ENCODE results near the gene KCNIP3.

KCNIP3 gene

GRCh38 chr2:95323347-95324155, 26.4 kb downstream of the KCNIP3 start:
- Mint-ChIP-seq H3K4me3 (no peak overlapping the region), H3K27me3 (peaks cover 2% of the 10 kb centered on the region), H3K9me3 (peaks cover 8% of the 10 kb centered on the region), H3K4me1 (no peaks in the 10 kb centered on the region), H3K36me3 (no peaks in the 10 kb centered on the region), H3K27ac (no peak overlapping the region)
- no peak for ATAC-seq

- no peaks in the 10 kb centered on the region for H3K27me3 Mint-ChIP-seq
- no peak for ATAC-seq
Observed at GRCh38 chr2:95325026-95325425, 27.9 kb downstream of the KCNIP3 start.

GRCh38 chr2:95325590-95326432, 28.7 kb downstream of the KCNIP3 start:
- Mint-ChIP-seq H3K27ac (no peak overlapping the region), H3K27me3 (no peaks in the 10 kb centered on the region), H3K36me3 (no peaks in the 10 kb centered on the region), H3K4me1 (no peaks in the 10 kb centered on the region), H3K9me3 (peaks cover 8% of the 10 kb centered on the region), H3K4me3 (no peak overlapping the region)
- no peak for ATAC-seq

More at GRCh38 chr2:95325026-95325425, 27.9 kb downstream of the KCNIP3 start:
- Mint-ChIP-seq H3K36me3 (no peaks in the 10 kb centered on the region), H3K27ac (no peak overlapping the region), H3K4me3 (no peak overlapping the region), H3K9me3 (peaks cover 8% of the 10 kb centered on the region), H3K4me1 (no peaks in the 10 kb centered on the region)

- no peaks in the 10 kb centered on the region for H3K27me3 Mint-ChIP-seq
- ATAC-seq, result no peak
- H3K4me1 Mint-ChIP-seq, result no peaks in the 10 kb centered on the region
- H3K36me3 Mint-ChIP-seq, result no peaks in the 10 kb centered on the region
- no peak overlapping the region for H3K4me3 Mint-ChIP-seq
- H3K27ac Mint-ChIP-seq, result no peak overlapping the region
- H3K9me3 Mint-ChIP-seq, result peaks cover 8% of the 10 kb centered on the region
Observed at GRCh38 chr2:95326433-95327140, 29.4 kb downstream of the KCNIP3 start.

GRCh38 chr2:95327861-95328260, 30.7 kb downstream of the KCNIP3 start:
- no peak for ATAC-seq
- H3K27ac Mint-ChIP-seq, result no peak overlapping the region
- no peak overlapping the region for H3K4me3 Mint-ChIP-seq
- H3K4me1 Mint-ChIP-seq, result no peaks in the 10 kb centered on the region
- peaks cover 8% of the 10 kb centered on the region for H3K9me3 Mint-ChIP-seq
- H3K27me3 Mint-ChIP-seq, result no peaks in the 10 kb centered on the region
- H3K36me3 Mint-ChIP-seq, result no peaks in the 10 kb centered on the region

- H3K27me3 Mint-ChIP-seq, result no peaks in the 10 kb centered on the region
- ATAC-seq, result no peak
- H3K4me3 Mint-ChIP-seq, result no peak overlapping the region
Observed at GRCh38 chr2:95328358-95329125, 31.4 kb downstream of the KCNIP3 start.

GRCh38 chr2:95329401-95329800, 32.3 kb downstream of the KCNIP3 start:
- H3K4me3 Mint-ChIP-seq, result no peak overlapping the region
- no peak for ATAC-seq
- H3K27me3 Mint-ChIP-seq, result no peaks in the 10 kb centered on the region
- no peaks in the 10 kb centered on the region for H3K36me3 Mint-ChIP-seq
- H3K4me1 Mint-ChIP-seq, result no peaks in the 10 kb centered on the region
- H3K27ac Mint-ChIP-seq, result no peak overlapping the region
- H3K9me3 Mint-ChIP-seq, result peaks cover 8% of the 10 kb centered on the region

More at GRCh38 chr2:95328358-95329125, 31.4 kb downstream of the KCNIP3 start:
- Mint-ChIP-seq H3K4me1 (no peaks in the 10 kb centered on the region), H3K27ac (no peak overlapping the region), H3K9me3 (peaks cover 8% of the 10 kb centered on the region), H3K36me3 (no peaks in the 10 kb centered on the region)

GRCh38 chr2:95329891-95330793, 33.0 kb downstream of the KCNIP3 start:
- H3K4me1 Mint-ChIP-seq, result no peaks in the 10 kb centered on the region

GRCh38 chr2:95330794-95331338, 33.7 kb downstream of the KCNIP3 start:
- Mint-ChIP-seq H3K27me3 (no peaks in the 10 kb centered on the region), H3K27ac (no peak overlapping the region), H3K4me1 (no peaks in the 10 kb centered on the region), H3K4me3 (no peak overlapping the region), H3K36me3 (no peaks in the 10 kb centered on the region), H3K9me3 (peaks cover 6% of the 10 kb centered on the region)
- no peak for ATAC-seq

More at GRCh38 chr2:95329891-95330793, 33.0 kb downstream of the KCNIP3 start:
- Mint-ChIP-seq H3K27me3 (no peaks in the 10 kb centered on the region), H3K27ac (no peak overlapping the region), H3K9me3 (peaks cover 8% of the 10 kb centered on the region), H3K4me3 (no peak overlapping the region), H3K36me3 (no peaks in the 10 kb centered on the region)
- ATAC-seq, result no peak

- no peak for ATAC-seq
- no peak overlapping the region for H3K4me3 Mint-ChIP-seq
- H3K4me1 Mint-ChIP-seq, result no peaks in the 10 kb centered on the region
- H3K9me3 Mint-ChIP-seq, result peaks cover 3% of the 10 kb centered on the region
- no peaks in the 10 kb centered on the region for H3K27me3 Mint-ChIP-seq
- H3K27ac Mint-ChIP-seq, result no peak overlapping the region
- no peaks in the 10 kb centered on the region for H3K36me3 Mint-ChIP-seq
Observed at GRCh38 chr2:95331606-95332005, 34.5 kb downstream of the KCNIP3 start.

GRCh38 chr2:95332036-95332435, 34.9 kb downstream of the KCNIP3 start:
- H3K27ac Mint-ChIP-seq, result no peak overlapping the region
- no peaks in the 10 kb centered on the region for H3K36me3 Mint-ChIP-seq
- no peak overlapping the region for H3K4me3 Mint-ChIP-seq
- no peak for ATAC-seq
- peaks cover 3% of the 10 kb centered on the region for H3K9me3 Mint-ChIP-seq
- H3K4me1 Mint-ChIP-seq, result no peaks in the 10 kb centered on the region
- no peaks in the 10 kb centered on the region for H3K27me3 Mint-ChIP-seq

GRCh38 chr2:95333056-95333455, 35.9 kb downstream of the KCNIP3 start:
- H3K27me3 Mint-ChIP-seq, result no peaks in the 10 kb centered on the region
- H3K9me3 Mint-ChIP-seq, result peaks cover 3% of the 10 kb centered on the region
- H3K4me1 Mint-ChIP-seq, result no peaks in the 10 kb centered on the region
- H3K27ac Mint-ChIP-seq, result no peak overlapping the region
- H3K4me3 Mint-ChIP-seq, result no peak overlapping the region
- H3K36me3 Mint-ChIP-seq, result no peaks in the 10 kb centered on the region
- no peak for ATAC-seq

GRCh38 chr2:95333888-95334338, 36.8 kb downstream of the KCNIP3 start:
- Mint-ChIP-seq H3K36me3 (no peaks in the 10 kb centered on the region), H3K27me3 (no peaks in the 10 kb centered on the region), H3K27ac (no peak overlapping the region), H3K4me1 (no peaks in the 10 kb centered on the region), H3K9me3 (peaks cover 3% of the 10 kb centered on the region), H3K4me3 (no peak overlapping the region)
- ATAC-seq, result no peak
